Thyroid gland (tissue), 4 donors: ENCODE measurements around the gene FAM124A.

ENCODE experiments used
- POLR2A ChIP-seq, 2 donors: fragments of 450-650 bp; IDR thresholded peaks; one replicate each; pipeline ENCODE4 v1.6.1; 2017; ENCODE audit warnings: antibody characterized with exemption in 2 of 2, mild to moderate bottlenecking in 2 of 2, moderate library complexity in 1 of 2
- TF ChIP-seq, protein P1 (sequence below), 6 experiments: fragments of 200-600 bp in 3 of 6; fragments of 450-650 bp in 3 of 6; sonication (generic) in 3 of 6; IDR thresholded peaks; one replicate each; pipeline ENCODE4 v1.5.1; 2016 to 2019; ENCODE audit warnings: antibody characterized with exemption in 6 of 6, mild to moderate bottlenecking in 2 of 6, inconsistent platforms in 1 of 6, moderate library complexity in 1 of 6

DNA sequence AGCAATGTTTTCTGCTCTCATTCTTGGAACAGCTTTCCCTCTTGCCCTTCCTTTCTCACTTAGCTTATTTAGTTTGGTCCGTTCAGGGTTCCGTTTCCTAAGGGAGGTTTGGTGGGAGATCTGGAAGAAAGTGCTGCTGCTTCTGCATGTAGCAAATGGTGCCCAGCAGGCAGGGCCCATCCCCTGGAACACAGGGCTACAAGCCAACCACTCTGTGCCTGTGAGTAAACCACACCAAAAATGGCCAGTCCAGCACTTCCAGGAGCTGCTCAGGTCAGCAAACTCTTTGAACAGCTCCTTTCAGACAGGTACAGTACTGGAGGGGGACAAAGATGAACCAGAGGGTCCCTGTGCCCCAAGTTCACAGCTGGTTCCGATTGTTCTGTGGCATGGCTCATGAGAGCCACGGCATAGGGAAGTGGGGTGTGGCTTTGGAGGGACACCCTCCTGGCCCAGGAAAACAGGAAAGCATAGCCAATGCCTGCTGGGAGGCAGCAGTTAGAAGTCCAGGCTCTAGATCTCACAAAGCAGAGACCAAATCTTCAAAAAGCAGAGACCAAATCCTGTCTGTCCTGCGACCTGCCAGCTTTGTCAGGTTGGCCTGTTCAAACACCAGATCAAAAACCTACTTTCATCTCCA, 39.5 kb downstream of the FAM124A start:
- TF ChIP-seq, protein P1, sequence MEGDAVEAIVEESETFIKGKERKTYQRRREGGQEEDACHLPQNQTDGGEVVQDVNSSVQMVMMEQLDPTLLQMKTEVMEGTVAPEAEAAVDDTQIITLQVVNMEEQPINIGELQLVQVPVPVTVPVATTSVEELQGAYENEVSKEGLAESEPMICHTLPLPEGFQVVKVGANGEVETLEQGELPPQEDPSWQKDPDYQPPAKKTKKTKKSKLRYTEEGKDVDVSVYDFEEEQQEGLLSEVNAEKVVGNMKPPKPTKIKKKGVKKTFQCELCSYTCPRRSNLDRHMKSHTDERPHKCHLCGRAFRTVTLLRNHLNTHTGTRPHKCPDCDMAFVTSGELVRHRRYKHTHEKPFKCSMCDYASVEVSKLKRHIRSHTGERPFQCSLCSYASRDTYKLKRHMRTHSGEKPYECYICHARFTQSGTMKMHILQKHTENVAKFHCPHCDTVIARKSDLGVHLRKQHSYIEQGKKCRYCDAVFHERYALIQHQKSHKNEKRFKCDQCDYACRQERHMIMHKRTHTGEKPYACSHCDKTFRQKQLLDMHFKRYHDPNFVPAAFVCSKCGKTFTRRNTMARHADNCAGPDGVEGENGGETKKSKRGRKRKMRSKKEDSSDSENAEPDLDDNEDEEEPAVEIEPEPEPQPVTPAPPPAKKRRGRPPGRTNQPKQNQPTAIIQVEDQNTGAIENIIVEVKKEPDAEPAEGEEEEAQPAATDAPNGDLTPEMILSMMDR (IDR thresholded peaks at IDR 0.05), result no peak
- TF ChIP-seq POLR2A (IDR thresholded peaks at IDR 0.05), result no peak
